GM21367 (cell line): ENCODE results near the gene C3AR1.

Source experiments
- ATAC-seq: cut with Tn5 transposase; IDR thresholded peaks from one replicate; pipeline ENCODE4 v1.9.1; 2021; ENCODE audit not compliant: unreplicated experiment

The C3AR1 gene

GRCh38 chr12:8058506-8058905, 7.7 kb downstream of the C3AR1 start:
- no peak for ATAC-seq

GRCh38 chr12:8057839-8058238, 8.3 kb downstream of the C3AR1 start:
- ATAC-seq: no peak

- no peak for ATAC-seq
Observed at GRCh38 chr12:8057306-8057705, 8.9 kb downstream of the C3AR1 start.

GRCh38 chr12:8054816-8055215, 11.3 kb downstream of the C3AR1 start:
- no peak for ATAC-seq

GRCh38 chr12:8052679-8053078, 13.5 kb downstream of the C3AR1 start:
- no peak for ATAC-seq

- no peak for ATAC-seq
Observed at GRCh38 chr12:8050600-8051250, 15.4 kb downstream of the C3AR1 start.

GRCh38 chr12:8048906-8049305, 17.3 kb downstream of the C3AR1 start:
- ATAC-seq: no peak

- no peak for ATAC-seq
Observed at GRCh38 chr12:8047842-8048241, 18.3 kb downstream of the C3AR1 start.

GRCh38 chr12:8045952-8046944, 19.9 kb downstream of the C3AR1 start:
- no peak for ATAC-seq

GRCh38 chr12:8040791-8041190, 25.4 kb downstream of the C3AR1 start:
- ATAC-seq: no peak

GRCh38 chr12:8038659-8039114, 27.5 kb downstream of the C3AR1 start:
- no peak for ATAC-seq

GRCh38 chr12:8037947-8038346, 28.2 kb downstream of the C3AR1 start:
- no peak for ATAC-seq

- ATAC-seq: no peak
Observed at GRCh38 chr12:8037046-8037663, 29.0 kb downstream of the C3AR1 start.

GRCh38 chr12:8036346-8036745, 29.8 kb downstream of the C3AR1 start:
- no peak for ATAC-seq

- no peak for ATAC-seq
Observed at GRCh38 chr12:8035440-8036010, 30.6 kb downstream of the C3AR1 start.

- no peak for ATAC-seq
Observed at GRCh38 chr12:8034802-8035201, 31.4 kb downstream of the C3AR1 start.

- ATAC-seq: no peak
Observed at GRCh38 chr12:8033153-8034044, 32.8 kb downstream of the C3AR1 start.

- ATAC-seq: no peak
Observed at GRCh38 chr12:8032242-8033152, 33.7 kb downstream of the C3AR1 start, which contains the start of gene FOXJ2. Gene FOXJ2, plus strand, starts transcription at chr12:8032716. Its CDS starts 7,117 bp downstream, at chr12:8039833.

- ATAC-seq: no peak
Observed at GRCh38 chr12:8031872-8032241, 34.3 kb downstream of the C3AR1 start.
